Activated CD8-positive, alpha-beta memory T cell treated with anti-CD3 and anti-CD28 coated beads, Interleukin-2, amount 50 U/mL, for 1 hour (primary cell): ENCODE data around the gene SLC44A3.

Source experiments
- DNase-seq: peaks from one replicate; pipeline ENCODE4 v3.0.0-alpha.2; 2020; ENCODE audit errors: extremely low read depth

SLC44A3 gene

GRCh38 chr1:94873520-94874351, 53.6 kb downstream of the SLC44A3 start:
- DNase-seq: no peak

DNA sequence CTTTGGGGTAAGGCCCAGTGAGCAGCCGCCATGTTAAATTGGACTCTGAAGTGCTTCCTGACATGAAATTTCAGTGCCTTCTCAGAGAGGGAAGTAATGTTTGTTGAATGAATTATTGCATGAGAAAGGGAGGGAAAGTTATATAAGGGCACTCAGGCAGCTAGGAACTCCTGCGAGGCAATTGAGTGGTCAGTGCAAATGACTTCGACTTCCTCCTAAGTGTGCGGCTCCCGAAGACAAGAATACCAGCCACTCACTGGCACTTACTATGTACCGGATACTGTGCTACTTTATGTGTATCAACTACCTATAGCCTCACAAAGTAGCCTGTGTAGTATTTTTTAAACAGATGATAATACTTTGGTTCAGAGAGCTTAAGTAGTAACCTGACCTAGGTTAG, 54.3 kb downstream of the SLC44A3 start:
- DNase-seq: no peak

DNA sequence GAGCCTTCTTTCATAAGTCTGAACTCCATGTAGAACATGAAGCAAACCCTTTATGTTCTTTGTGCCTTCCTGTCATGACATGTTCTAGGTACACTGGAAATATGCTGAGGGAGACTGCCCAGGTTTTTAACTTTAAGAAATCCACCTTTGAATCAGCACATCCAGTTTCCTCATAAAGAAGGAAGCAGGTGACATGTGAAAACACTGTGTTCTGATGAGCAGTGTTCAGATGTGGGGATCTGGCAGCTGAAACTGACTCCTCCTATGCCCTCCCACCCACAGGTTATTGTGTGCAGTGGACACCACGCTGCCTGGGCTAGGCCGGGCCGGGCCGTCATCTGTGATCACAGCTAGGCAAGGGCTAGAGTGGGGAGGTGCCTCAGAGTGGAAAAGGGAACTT, 55.6 kb downstream of the SLC44A3 start:
- DNase-seq: no peak

DNA sequence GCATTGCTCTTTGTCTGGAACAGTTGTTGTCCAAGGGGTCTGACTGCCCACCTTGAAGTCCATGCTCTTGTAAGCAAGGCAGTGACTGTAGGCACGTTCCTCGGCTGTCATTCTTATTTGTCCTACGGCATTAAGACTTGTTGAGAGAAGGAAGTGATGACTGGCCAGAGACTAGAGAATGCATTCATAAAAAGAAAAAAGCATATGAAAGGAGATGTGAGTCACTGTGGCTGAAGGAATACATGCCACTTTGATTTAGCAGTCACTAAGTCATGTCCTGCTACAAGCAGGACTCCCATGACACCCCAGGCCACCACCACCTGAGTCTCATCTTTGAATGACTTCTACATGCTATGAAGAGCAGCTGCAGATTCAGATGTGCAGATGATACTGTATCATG, 56.2 kb downstream of the SLC44A3 start:
- DNase-seq: no peak

GRCh38 chr1:94878329-94878728, 58.2 kb downstream of the SLC44A3 start:
- DNase-seq: no peak

DNA sequence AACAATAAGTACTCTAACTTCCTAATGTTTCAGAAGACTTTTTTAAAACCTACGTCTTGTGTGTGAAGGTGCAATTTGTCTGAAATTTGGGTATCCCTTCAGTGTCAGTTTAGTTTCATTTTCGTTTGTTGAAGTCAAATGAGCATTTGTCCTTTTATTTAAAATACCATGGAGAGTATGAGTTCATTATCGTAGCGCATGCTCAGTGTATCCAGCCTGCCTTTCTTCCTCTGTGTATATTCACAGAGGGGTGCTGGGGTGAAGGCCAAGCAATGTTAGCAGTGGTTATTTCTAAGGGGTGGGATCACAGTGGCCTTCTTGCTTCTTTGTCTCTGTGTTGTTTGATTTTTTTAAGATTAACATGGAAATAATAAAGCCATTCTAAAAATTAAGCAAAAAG, 63.5 kb downstream of the SLC44A3 start:
- no peak for DNase-seq

DNA sequence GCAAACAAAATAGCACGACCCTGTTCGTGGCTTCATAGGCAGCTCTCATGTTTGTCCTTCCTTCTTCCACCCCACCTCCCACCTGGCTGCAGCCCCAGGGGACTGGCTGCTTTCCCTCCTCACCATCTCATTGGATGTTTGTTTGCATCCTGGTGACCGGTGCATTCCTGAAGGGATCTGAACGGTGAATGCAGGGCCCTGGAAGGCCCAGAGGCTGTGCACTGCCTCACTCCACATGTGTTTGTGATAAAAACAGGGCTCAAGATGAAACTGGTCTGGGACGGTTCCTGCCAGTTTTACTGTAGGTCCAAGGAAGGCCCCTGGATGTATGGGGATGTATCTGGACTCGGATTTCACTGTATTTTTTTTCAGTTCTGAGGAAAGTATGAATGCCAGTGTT, 63.9 kb downstream of the SLC44A3 start:
- no peak for DNase-seq

DNA sequence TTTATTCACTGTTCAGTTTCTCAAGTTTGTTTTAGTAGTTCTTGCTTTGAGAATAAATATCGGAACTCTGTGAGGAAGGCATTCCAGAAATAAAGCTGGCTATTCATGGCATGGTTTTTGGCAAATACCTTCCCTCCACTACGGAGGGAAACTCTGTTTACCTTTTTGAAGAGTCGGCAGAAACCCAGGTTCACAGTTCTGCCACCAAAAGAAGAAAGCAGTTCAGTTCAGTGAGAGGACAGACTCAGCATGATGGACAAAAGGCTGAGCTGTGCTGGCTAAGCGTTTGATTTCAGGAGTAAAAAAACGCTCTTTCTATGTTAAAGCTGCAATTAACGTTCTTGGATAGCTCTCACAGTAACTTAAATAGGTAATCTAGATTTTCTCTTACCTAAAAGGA, 64.3 kb downstream of the SLC44A3 start:
- DNase-seq: no peak

DNA sequence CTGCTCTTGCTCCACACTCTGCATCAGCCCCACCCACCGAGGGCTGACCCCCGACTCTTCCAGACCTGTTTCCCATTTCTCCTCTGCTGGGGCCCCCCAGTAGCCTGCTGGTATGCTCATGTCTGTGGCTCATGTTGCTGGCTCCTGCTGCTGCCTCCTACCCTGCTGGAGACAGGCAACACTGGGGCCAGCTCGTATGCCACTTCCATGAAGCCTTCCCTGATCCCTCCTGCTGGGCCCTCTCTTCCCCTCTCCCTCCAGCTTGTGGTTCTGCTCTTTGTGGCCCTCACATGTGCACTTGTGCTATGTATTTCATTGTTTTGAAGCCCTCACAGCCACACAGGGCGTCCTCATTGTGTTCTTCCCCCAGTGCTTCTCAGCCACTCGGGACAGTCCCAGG, 66.2 kb downstream of the SLC44A3 start:
- DNase-seq: no peak

DNA sequence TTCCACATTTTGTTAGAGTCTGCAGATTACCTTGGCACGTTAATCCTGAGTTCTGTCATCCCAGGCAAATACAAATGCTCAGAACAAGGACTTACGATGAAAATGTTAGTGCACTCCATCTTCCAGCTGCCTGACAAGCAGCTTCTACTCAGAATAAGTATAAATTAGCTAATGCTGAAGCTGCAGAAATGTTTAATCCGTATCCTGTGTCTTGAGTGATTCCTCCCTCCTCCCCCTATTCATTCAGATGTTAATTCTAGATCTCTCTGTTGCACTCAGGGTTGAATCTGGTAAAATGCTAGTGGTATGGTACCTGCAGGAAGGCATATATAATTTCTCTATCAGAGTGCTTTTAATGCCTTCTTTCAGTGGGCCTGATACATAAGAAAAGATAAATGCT, 66.9 kb downstream of the SLC44A3 start:
- no peak for DNase-seq

GRCh38 chr1:94887603-94888171, 67.5 kb downstream of the SLC44A3 start:
- no peak for DNase-seq

- no peak for DNase-seq
These were observed 68.0 kb downstream of the SLC44A3 start for GRCh38 chr1:94888201-94888600.

DNA sequence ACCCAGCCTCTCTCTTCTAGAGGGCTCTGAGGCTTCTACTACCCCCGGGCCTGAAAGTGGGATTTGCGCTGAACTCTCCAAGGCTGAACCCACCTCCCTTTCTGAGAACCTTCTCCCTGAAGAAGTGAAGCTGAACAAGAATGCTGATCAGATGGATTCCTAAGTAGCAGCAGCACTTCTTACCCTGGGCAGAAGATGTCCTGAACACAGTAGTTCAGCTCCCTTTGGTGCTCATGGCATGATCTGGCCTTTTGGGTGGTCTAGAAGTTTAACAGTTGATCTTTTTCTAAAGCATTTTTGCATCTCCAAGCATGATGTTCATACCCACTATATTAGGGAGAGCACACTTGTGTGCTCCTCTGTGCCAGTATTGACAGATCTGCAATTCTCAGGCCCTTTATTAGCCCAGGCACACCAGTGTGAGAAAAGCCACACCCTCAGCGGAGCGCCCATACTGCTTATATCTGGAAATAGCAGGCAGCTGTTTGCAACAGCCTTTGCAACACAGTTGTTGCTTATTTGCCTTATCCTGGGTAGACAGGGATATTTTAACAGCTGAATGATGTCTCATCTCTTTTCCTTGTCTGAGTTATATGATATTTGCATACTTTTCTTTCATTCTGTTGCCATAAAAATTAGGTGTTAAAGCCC, 72.6 kb downstream of the SLC44A3 start:
- no peak for DNase-seq

GRCh38 chr1:94894630-94895029, 74.5 kb downstream of the SLC44A3 start:
- DNase-seq: no peak

GRCh38 chr1:94895518-94895917, 75.4 kb downstream of the SLC44A3 start:
- no peak for DNase-seq

DNA sequence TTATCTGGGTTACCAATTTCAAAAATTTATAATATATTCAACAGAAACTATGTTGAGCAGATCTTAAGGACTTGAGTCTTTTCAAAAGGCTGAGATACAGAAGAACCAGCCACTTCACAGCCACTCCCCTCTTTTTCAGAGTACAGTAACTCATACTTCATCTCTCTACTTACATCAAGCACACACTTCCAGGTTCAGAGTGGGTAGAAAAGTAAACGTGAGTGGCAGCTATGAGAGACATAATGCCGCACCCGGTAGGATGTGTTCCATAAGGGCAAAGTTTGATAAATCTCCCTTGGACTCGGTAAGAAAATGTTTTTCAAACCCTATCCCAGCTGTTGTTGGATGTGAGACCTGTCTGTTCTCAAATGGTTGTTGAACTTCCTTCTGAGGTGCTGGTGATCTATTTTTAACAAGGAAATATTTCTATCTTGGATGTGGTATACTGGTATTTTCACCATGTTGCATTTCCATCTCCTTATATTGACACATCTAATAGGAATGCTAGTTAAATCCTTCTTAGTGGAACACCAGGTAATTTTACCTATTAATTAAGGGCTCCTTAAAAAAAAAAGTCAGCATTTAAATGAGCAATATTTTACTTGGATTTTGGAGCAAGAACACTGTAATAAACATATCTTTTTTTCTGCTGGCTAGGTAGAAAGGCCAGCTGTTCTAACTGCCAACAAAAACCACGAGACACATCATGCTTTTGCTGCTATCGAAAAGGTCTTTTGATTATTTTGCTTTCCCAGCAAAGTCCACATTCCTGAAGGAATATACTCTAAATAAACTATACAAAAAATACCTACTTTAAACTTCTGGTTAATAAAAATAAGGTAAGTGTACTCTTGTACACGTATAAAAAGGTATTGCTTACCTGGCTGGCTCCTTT, 78.6 kb downstream of the SLC44A3 start:
- no peak for DNase-seq

DNA sequence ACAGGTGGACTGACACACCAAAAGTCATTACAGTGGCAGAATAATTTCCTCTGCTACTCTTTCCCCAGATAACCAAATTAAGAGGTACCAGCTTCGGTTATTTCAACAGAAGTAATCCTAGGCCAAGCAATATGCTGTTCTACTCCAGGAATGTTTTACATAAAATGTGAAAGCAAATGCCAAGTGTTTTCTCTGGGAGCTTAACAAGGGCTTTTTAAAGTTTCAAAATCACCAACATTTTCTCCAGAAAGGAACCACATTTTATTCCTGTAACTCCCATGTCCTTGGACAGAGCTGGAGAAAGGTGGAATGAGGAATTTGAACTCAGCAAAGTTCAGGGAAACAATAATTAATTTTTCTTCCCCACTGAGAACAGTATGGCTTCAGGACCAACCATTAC, 79.6 kb downstream of the SLC44A3 start:
- no peak for DNase-seq

DNA sequence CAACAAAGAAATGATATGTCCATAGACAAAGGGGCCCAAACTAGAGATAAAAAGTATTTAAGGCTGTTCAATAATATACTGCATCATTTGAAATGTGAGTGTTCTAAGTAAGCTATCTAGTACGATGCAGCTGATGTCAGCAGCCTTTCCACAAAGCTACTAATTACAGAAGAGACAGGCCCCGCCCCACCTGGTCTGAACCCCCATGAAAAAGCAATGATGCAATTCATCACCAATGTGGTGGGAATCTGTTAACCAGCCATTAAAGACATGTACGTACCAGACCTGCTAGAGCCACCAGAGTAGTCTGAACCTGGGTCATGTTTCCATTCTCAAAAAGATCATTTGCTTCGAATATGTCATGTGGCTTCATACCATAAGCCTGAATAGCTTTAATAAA, 81.7 kb downstream of the SLC44A3 start:
- DNase-seq: no peak

DNA sequence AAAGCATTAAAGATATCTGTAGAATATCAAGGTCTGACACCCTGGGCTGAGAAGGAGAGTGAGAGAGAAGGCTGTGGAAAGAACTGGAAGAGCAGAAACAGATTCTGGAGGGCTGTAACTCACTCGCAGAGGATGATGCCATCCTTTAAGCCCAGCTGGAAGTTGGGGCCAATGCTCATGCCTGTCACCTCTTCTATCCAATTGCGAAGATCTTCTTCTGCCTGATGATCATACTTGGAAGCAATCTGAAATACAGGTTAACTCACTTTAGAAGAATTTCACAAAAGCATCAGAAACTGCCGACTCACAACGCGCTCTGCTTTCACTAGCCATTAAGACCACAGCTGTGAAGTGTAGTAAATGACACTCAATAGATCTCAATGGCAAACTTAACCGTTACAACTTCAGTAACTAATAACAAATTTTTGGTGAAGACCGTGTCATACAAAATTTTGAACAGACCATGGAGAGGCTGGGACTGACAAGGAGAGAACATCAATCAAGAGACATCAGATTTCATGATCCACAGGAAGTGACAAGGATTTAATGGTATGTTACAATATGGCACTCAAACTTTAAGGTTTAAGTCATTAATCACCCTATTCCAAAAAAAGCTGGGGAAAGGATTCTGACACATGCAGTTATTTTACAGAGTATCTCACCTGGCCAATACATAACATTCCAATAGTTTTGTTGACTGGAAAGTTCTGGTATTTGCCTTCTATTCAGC, 83.3 kb downstream of the SLC44A3 start:
- DNase-seq: no peak

DNA sequence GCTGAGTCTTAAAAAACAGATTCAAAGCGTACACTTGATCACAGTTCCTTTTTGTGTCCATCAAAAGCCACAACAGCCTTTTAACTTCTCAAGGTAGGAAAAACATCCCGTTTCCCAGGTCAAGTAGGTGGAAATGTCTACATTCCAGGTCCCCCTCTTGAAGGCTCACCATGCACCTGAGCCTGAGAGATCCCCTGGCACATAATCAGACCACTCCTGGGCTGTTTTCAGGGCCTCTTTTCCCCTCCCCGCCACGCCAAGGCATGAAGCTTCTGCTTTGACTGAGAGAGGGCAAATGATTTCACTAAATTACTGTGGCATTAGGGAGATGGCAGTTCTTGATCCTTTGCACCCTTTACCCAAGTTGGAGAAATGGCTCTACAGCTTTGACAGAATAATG, 85.0 kb downstream of the SLC44A3 start:
- no peak for DNase-seq

DNA sequence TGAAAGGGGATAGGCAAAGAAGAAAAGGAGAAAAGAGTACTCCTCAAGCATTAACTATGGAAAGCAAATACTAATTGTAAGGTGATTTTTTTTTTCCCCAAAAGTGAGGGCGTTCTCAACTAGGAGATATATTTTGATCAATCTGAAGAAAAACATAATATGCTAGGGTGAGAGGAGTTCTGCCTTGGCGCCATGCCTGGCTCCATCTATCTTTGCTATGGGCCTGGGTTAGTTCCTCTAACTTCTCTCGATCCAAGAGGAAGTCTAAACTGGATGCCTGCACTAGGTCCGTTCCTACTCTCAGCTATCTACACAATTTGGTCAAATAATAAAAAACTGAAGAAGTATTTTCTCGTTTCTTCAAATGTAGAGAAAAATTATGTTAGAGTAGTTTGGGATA, 86.2 kb downstream of the SLC44A3 start:
- DNase-seq: no peak

GRCh38 chr1:94907136-94907535, 87.0 kb downstream of the SLC44A3 start:
- no peak for DNase-seq
